HG03378 (cell line): ENCODE results near the gene FOXR1.

Experiments used
- ATAC-seq: cut with Tn5 transposase; IDR thresholded peaks from one replicate; pipeline ENCODE4 v1.9.1; 2021; ENCODE audit warnings: mild to moderate bottlenecking, moderate library complexity; ENCODE audit not compliant: unreplicated experiment

The FOXR1 gene

GRCh38 chr11:118971646-118972045 is at the start of gene FOXR1:
Gene FOXR1 (plus strand): TSS chr11:118971761. CDS start chr11:118971932, 171 bp downstream.
- no peak for ATAC-seq

GRCh38 chr11:118921929-118922744 is 49.4 kb upstream of the FOXR1 start:
- no peak for ATAC-seq

GRCh38 chr11:118922745-118923627 is 48.6 kb upstream of the FOXR1 start:
- ATAC-seq = no peak

- ATAC-seq = no peak
Observed at GRCh38 chr11:118923721-118924587, 47.6 kb upstream of the FOXR1 start.

- ATAC-seq = no peak
Observed at GRCh38 chr11:118924591-118925585, 46.7 kb upstream of the FOXR1 start.

GRCh38 chr11:118927554-118928100 is 43.9 kb upstream of the FOXR1 start:
- no peak for ATAC-seq

GRCh38 chr11:118928101-118928869 is 43.3 kb upstream of the FOXR1 start:
- peak; percentile 44 for ATAC-seq

- peak; percentile 0 for ATAC-seq
Observed at GRCh38 chr11:118928870-118929500, 42.6 kb upstream of the FOXR1 start.

GRCh38 chr11:118929501-118930093 is 42.0 kb upstream of the FOXR1 start:
- no peak for ATAC-seq

GRCh38 chr11:118930094-118930712 is 41.4 kb upstream of the FOXR1 start:
- no peak for ATAC-seq

- no peak for ATAC-seq
Observed at GRCh38 chr11:118931571-118931970, 40.0 kb upstream of the FOXR1 start.

- no peak for ATAC-seq
Observed at GRCh38 chr11:118933486-118933885, 38.1 kb upstream of the FOXR1 start.

GRCh38 chr11:118935376-118935775 is 36.2 kb upstream of the FOXR1 start:
- no peak for ATAC-seq

GRCh38 chr11:118938491-118939403 is 32.8 kb upstream of the FOXR1 start:
- ATAC-seq = no peak

GRCh38 chr11:118939404-118939915 is 32.1 kb upstream of the FOXR1 start:
- no peak for ATAC-seq
